ENCODE data around the gene SLC25A3. TPM values are rescaled to one million over a fixed set of nuclear protein-coding genes. Genes with fewer than 3 reads are reported as not detected.
"Not testable (repeated sequence)": the region's sequence is repeated elsewhere in the genome, so short reads cannot be mapped to it uniquely, and the experiment has no call there.

Gene SLC25A3
- polyA plus RNA-seq, 3 donors, result 325 to 453 (median 342) TPM

DNA sequence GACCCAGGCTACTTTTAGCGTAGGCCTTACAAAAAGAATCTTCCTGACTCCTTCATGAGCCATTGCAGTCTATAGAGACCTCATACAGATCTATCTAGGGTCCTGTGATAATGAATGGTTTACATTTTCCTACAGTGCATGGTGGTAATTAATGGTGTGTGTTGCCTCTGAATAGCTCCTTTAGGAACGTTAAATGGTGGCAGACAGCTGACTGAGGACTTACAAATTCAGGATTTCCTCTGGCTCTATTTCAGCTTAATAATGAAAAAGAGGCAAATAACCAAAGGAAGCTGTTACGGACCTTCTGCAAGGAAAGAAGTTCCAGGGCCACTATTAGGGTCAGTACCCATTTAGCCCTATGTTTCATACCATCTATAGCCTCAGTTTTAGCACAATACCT, 46.0 kb downstream of the SLC25A3 start:
- H3K4me1 Mint-ChIP-seq, result peaks cover 66% of the 10 kb centered on the region
- Histone ChIP-seq H3K9ac (ENCODE audit: insufficient read depth, low read length, poor library complexity, severe bottlenecking) (no peak overlapping the region), H3K36me3 (replicated peaks in 1 of 2; ENCODE audit: control insufficient read depth in 1 of 2, insufficient read depth in 2 of 2, low read length in 2 of 2) (no peaks in the 10 kb centered on the region), H4K20me1 (ENCODE audit: insufficient read depth, low read length) (peaks cover 4% of the 10 kb centered on the region), H3K79me2 (ENCODE audit: insufficient read depth, low read length) (peaks cover 99% of the 10 kb centered on the region), H3K9me3 (replicated peaks in 1 of 2; ENCODE audit: control insufficient read depth in 1 of 2, insufficient read depth in 1 of 2, low read length in 2 of 2) (no peaks in the 10 kb centered on the region), H3K27me3 (ENCODE audit: control insufficient read depth in 2 of 2, insufficient read depth in 2 of 2, low read length in 2 of 2) (no peaks in the 10 kb centered on the region), H3K4me3 (replicated peaks in 1 of 3; ENCODE audit: low read depth in 2 of 3, low read length in 3 of 3) (no peak overlapping the region), H3K4me2 (replicated peaks; ENCODE audit: extremely low read depth, low read length, poor library complexity, severe bottlenecking) (no peak overlapping the region), H2AFZ (ENCODE audit: insufficient read depth, low read depth, low read length, poor library complexity, severe bottlenecking) (no peak overlapping the region), H3K27ac (ENCODE audit: low read depth in 1 of 2, low read length in 2 of 2) (peak overlapping the region in 1 of 2 donors; percentile 49), H3K4me1 (ENCODE audit: control insufficient read depth in 1 of 2, insufficient read depth in 2 of 2, low read length in 2 of 2) (peaks cover 51 to 60% of the 10 kb centered on the region in 2 donors)
- no peaks in the 10 kb centered on the region for H3K9me3 Mint-ChIP-seq
- TF ChIP-seq, protein P1, sequence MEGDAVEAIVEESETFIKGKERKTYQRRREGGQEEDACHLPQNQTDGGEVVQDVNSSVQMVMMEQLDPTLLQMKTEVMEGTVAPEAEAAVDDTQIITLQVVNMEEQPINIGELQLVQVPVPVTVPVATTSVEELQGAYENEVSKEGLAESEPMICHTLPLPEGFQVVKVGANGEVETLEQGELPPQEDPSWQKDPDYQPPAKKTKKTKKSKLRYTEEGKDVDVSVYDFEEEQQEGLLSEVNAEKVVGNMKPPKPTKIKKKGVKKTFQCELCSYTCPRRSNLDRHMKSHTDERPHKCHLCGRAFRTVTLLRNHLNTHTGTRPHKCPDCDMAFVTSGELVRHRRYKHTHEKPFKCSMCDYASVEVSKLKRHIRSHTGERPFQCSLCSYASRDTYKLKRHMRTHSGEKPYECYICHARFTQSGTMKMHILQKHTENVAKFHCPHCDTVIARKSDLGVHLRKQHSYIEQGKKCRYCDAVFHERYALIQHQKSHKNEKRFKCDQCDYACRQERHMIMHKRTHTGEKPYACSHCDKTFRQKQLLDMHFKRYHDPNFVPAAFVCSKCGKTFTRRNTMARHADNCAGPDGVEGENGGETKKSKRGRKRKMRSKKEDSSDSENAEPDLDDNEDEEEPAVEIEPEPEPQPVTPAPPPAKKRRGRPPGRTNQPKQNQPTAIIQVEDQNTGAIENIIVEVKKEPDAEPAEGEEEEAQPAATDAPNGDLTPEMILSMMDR (IDR thresholded peaks at IDR 0.05), result no peak
- H3K36me3 Mint-ChIP-seq, result peaks cover 2 to 14% of the 10 kb centered on the region in 2 donors
- H3K27ac Mint-ChIP-seq, result peak overlapping the region in 1 of 7 donors; percentile 0
- H3K4me3 Mint-ChIP-seq, result no peak overlapping the region
- 77% methylated on average over 2 of the region's 3 CpGs for WGBS (ENCODE audit: insufficient coverage)
- DNase-seq, result no peak
- intact Hi-C loops (cut with micrococcal nuclease), result no loop called here
- H3K27me3 Mint-ChIP-seq (ENCODE audit: low read depth in 3 of 3), result peaks cover 0 to 2% (median 0%) of the 10 kb centered on the region in 3 donors

DNA sequence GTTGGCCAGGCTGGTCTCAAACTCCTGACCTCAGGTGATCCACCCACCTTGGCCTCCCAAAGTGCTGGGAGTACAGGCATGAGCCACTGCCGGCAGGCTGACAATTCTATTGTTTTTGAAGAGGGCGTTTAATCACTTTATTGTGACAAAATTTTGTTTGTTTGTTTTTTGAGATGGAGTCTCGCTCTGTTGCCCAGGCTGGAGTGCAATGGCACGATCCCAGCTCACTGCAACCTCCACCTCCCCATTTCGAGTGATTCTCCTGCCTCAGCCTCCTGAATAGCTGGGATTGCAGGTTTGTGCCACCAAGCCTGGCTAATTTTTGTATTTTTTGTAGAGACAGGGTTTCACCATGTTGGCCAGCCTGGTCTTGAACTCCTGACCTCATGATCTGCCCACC, 49.3 kb downstream of the SLC25A3 start:
- H3K4me1 ChIP-seq (ENCODE audit: control insufficient read depth in 1 of 2, insufficient read depth in 2 of 2, low read length in 2 of 2), result peaks cover 61 to 68% of the 10 kb centered on the region in 2 donors
- peak overlapping the region; percentile 89 for H3K4me2 ChIP-seq (replicated peaks; ENCODE audit: extremely low read depth, low read length, poor library complexity, severe bottlenecking)
- H4K20me1 ChIP-seq (ENCODE audit: insufficient read depth, low read length), result peaks cover 27% of the 10 kb centered on the region
- Mint-ChIP-seq H3K4me1 (peaks cover 68% of the 10 kb centered on the region), H3K27ac (peak overlapping the region in 4 of 7 donors; percentile 15 to 68 (median 32)), H3K4me3 (peak overlapping the region in 1 of 2 donors; percentile 35), H3K36me3 (peaks cover 1 to 14% of the 10 kb centered on the region in 2 donors)
- H3K4me3 ChIP-seq (replicated peaks in 1 of 3; ENCODE audit: low read depth in 2 of 3, low read length in 3 of 3), result peak overlapping the region in 1 of 3 experiments; percentile 100
- not testable (repeated sequence) for H3K9me3 ChIP-seq (replicated peaks in 1 of 2; ENCODE audit: control insufficient read depth in 1 of 2, insufficient read depth in 1 of 2, low read length in 2 of 2); H3K9ac ChIP-seq (ENCODE audit: insufficient read depth, low read length, poor library complexity, severe bottlenecking); H2AFZ ChIP-seq (ENCODE audit: insufficient read depth, low read depth, low read length, poor library complexity, severe bottlenecking); H3K27ac ChIP-seq (ENCODE audit: low read depth in 1 of 2, low read length in 2 of 2); H3K27me3 Mint-ChIP-seq (ENCODE audit: low read depth in 3 of 3); H3K36me3 ChIP-seq (replicated peaks in 1 of 2; ENCODE audit: control insufficient read depth in 1 of 2, insufficient read depth in 2 of 2, low read length in 2 of 2); H3K9me3 Mint-ChIP-seq; DNase-seq; H3K27me3 ChIP-seq (ENCODE audit: control insufficient read depth in 2 of 2, insufficient read depth in 2 of 2, low read length in 2 of 2)
- H3K79me2 ChIP-seq (ENCODE audit: insufficient read depth, low read length), result peaks cover 100% of the 10 kb centered on the region
- intact Hi-C loops (cut with micrococcal nuclease), result loop anchor here in 1 of 2 donors (5.0 kb wide), 1 partner anchor 36 kb away; no protein-coding TSS in a partner anchor
- WGBS (ENCODE audit: insufficient coverage), result no CpG with 5 or more reads among the region's 5 CpGs

All from CD14-positive monocyte (primary cell).